ENCODE results near the gene SCUBE3.

SCUBE3 gene

DNA sequence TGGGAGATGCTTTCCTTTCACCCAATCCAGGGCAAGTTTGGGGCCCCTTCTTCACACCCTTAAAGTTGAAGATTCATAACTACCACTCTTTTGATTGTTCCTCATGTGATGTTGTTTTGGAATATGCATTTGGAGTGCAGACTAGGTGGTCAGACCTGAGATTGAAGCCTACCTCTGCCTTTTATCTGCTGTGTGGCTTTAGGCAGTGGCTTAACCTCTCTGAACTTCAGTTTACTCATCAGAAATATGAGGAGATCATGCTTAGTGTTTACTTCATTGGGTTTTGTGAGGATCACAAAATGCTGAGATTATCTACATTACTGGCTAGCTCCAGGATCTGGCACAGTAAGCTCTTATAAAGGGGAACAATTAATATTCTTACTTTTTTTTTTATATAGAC, 46.3 kb upstream of the SCUBE3 start:
- in situ Hi-C loops (cut with MboI; ENCODE audit: low pct_unique_long_range_greater_than_20kb, low sequenced_read_pairs, unreplicated experiment), result no loop called here
- TF ChIP-seq, protein P1, sequence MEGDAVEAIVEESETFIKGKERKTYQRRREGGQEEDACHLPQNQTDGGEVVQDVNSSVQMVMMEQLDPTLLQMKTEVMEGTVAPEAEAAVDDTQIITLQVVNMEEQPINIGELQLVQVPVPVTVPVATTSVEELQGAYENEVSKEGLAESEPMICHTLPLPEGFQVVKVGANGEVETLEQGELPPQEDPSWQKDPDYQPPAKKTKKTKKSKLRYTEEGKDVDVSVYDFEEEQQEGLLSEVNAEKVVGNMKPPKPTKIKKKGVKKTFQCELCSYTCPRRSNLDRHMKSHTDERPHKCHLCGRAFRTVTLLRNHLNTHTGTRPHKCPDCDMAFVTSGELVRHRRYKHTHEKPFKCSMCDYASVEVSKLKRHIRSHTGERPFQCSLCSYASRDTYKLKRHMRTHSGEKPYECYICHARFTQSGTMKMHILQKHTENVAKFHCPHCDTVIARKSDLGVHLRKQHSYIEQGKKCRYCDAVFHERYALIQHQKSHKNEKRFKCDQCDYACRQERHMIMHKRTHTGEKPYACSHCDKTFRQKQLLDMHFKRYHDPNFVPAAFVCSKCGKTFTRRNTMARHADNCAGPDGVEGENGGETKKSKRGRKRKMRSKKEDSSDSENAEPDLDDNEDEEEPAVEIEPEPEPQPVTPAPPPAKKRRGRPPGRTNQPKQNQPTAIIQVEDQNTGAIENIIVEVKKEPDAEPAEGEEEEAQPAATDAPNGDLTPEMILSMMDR (IDR thresholded peaks at IDR 0.05; ENCODE audit: extremely low read depth, insufficient read depth, missing control alignments), result no peak
- no peak for DNase-seq (ENCODE audit: low spot score)

DNA sequence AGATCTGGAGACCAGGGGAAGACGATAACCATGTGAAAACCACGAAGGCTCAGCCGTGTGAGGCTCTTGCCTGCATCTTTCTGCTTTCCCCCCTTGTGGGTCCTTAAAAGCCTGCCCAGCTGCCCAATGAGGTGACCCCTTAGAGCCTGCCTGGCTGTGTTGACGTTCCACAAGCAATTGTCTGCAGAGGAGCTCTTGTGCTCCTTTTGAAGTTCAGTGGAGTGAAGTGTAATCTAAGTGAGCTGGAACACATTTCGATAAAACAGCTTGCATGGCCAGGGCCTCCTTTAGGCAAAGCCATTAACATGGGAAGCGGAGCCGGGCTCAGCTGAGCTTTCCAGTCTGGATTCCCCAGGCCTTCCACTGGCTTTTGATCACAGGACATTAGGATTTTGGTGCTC, 45.3 kb upstream of the SCUBE3 start:
- in situ Hi-C loops (cut with MboI; ENCODE audit: low pct_unique_long_range_greater_than_20kb, low sequenced_read_pairs, unreplicated experiment), result no loop called here
- no peak for DNase-seq (ENCODE audit: low spot score)
- TF ChIP-seq, protein P1 (IDR thresholded peaks at IDR 0.05; ENCODE audit: extremely low read depth, insufficient read depth, missing control alignments), result no peak

DNA sequence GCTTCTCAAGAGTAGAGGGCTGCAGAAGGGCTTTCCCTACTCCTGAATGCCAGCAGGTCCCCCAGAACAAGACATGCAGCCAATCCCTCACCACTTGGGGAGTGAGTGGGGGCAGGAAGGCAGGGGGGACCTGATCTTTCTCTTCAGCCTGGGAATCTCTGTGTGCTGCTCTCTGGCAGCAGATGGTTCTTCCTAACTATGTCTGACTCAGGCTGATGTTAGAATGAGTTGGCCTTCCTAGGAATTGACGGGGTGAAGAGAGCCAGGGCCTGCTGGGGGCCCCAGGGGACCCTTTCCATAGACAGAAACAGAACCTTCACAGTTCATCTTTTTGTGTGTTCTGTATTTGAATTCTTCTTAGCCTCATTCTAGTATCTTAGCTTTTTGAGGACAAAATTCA, 43.6 kb upstream of the SCUBE3 start:
- no peak for DNase-seq (ENCODE audit: low spot score)
- TF ChIP-seq, protein P1 (IDR thresholded peaks at IDR 0.05; ENCODE audit: extremely low read depth, insufficient read depth, missing control alignments), result no peak
- in situ Hi-C loops (cut with MboI; ENCODE audit: low pct_unique_long_range_greater_than_20kb, low sequenced_read_pairs, unreplicated experiment), result no loop called here

DNA sequence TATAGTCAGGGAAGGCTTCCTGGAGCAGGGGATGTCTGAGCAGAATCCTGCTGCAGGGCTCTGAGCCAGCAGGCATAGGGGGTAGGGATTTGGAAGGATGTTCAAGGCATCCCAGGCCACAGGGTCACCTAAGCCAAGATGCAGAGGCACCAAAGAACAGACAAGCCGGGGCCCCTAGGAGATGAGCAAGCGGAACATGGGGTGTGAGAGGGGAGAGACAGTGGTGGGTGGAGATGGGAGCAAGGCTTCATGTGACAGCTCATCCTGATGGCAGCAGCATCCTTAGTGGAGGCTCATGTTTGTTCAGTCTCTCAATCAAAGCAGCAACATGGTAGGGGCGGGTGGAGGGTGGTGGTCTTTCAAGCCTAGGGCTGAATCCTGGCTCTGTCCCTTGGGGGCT, 42.9 kb upstream of the SCUBE3 start:
- TF ChIP-seq, protein P1 (IDR thresholded peaks at IDR 0.05; ENCODE audit: extremely low read depth, insufficient read depth, missing control alignments), result no peak
- DNase-seq (ENCODE audit: low spot score), result no peak
- in situ Hi-C loops (cut with MboI; ENCODE audit: low pct_unique_long_range_greater_than_20kb, low sequenced_read_pairs, unreplicated experiment), result no loop called here

DNA sequence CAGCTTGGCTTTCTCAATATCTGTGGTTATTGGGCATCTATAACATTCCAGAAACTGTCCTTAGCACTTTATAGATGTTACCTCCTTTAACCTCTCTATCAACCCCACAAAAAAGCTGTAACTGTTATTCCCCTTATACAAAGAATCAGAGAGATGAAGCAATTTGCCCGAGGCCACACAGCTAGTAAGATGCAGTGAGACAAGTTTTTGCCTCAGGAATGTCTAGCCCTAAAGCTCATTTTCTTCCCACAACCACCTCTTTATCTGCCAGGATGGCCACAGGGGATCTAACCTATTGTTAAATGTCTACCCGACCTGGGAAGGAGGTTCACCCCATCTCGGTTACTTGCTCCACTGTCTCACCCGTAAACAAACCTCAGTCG, 40.7 kb upstream of the SCUBE3 start:
- TF ChIP-seq, protein P1 (IDR thresholded peaks at IDR 0.05; ENCODE audit: extremely low read depth, insufficient read depth, missing control alignments), result no peak
- in situ Hi-C loops (cut with MboI; ENCODE audit: low pct_unique_long_range_greater_than_20kb, low sequenced_read_pairs, unreplicated experiment), result no loop called here
- no peak for DNase-seq (ENCODE audit: low spot score)

DNA sequence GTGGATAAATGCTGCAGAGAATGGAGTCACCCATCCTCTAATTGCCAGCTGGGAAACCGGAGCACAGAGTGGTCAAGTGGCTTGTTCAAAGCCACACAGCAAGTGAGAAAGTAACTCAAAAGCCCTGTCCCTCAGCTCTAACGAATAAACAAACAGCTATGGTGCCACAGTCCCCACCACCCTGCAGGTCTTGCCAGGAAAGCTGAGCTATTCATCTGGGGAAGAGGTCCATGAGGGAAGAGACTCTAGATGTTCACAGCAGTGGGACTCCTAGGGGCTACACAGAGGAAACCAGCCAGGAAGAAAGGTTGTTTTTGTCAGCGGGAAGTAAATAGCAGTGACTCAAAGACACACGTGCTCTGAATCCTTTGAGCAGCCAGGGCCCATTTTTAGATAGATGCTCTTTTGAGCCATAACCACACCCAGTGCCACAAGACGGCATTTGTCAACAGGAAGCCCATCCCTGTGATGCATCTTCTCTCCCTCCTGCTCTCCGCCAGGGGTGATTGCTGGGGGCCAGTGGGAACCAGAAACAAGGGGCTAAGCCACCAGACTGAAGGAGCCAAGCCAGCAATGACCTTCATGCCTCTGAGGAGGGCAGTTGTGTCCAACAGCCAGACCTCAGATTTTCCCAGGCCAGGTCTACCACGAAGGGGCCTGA, 40.2 kb upstream of the SCUBE3 start:
- DNase-seq (ENCODE audit: low spot score), result no peak
- in situ Hi-C loops (cut with MboI; ENCODE audit: low pct_unique_long_range_greater_than_20kb, low sequenced_read_pairs, unreplicated experiment), result no loop called here
- TF ChIP-seq, protein P1 (IDR thresholded peaks at IDR 0.05; ENCODE audit: extremely low read depth, insufficient read depth, missing control alignments), result no peak

DNA sequence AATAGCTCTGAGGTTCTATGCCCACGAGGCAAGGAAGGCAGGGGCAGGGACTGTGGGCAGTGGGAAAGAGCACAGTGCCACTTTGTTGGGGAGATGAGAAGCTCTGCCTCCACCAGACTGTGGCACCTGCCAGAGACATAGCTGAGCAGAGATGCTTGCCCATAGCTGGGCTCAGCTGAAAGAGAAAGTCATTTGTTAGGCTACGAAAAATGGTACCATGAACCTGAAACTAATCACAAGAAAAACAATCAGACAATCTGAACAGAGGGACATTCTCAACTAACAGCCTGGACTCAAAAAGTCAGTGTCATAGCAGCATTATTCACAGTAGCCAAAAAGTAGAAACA, 39.7 kb upstream of the SCUBE3 start:
- in situ Hi-C loops (cut with MboI; ENCODE audit: low pct_unique_long_range_greater_than_20kb, low sequenced_read_pairs, unreplicated experiment), result no loop called here
- TF ChIP-seq, protein P1 (IDR thresholded peaks at IDR 0.05; ENCODE audit: extremely low read depth, insufficient read depth, missing control alignments), result no peak
- DNase-seq (ENCODE audit: low spot score), result no peak
